ENCODE data around the gene PARD3B.

DNA sequence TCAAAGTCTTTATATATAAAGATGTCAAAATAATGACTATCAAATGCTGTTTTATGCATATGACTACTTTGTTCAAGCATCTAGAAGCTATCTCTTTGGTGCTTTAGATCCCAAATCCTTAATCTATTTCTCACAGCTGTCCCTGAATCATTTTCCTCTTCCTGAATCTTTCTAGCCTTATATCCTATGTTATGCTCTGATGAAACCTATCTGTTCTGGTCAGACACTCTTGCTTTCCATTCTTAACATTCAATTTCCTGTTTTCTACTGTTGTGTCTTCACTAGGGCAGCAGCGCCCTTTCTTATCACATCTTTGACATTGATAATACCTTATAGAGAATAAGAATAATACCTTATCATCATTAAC is 6.3 kb upstream of the PARD3B start:
- TF ChIP-seq, protein P1, sequence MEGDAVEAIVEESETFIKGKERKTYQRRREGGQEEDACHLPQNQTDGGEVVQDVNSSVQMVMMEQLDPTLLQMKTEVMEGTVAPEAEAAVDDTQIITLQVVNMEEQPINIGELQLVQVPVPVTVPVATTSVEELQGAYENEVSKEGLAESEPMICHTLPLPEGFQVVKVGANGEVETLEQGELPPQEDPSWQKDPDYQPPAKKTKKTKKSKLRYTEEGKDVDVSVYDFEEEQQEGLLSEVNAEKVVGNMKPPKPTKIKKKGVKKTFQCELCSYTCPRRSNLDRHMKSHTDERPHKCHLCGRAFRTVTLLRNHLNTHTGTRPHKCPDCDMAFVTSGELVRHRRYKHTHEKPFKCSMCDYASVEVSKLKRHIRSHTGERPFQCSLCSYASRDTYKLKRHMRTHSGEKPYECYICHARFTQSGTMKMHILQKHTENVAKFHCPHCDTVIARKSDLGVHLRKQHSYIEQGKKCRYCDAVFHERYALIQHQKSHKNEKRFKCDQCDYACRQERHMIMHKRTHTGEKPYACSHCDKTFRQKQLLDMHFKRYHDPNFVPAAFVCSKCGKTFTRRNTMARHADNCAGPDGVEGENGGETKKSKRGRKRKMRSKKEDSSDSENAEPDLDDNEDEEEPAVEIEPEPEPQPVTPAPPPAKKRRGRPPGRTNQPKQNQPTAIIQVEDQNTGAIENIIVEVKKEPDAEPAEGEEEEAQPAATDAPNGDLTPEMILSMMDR (conservative IDR thresholded peaks at IDR 0.05 in 1 of 2, IDR thresholded peaks at IDR 0.05 in 1 of 2; ENCODE audit: low read depth in 1 of 2, low read length in 2 of 2): no peak
- TF ChIP-seq EZH2 (IDR thresholded peaks at IDR 0.05; ENCODE audit: low read length, missing control alignments): no peak

All from fibroblast of lung (primary cell).